DND-41 (cell line): ENCODE measurements around the gene KDELR3.

Source experiments
- ATAC-seq: fragments of 200-7000 bp; cut with Tn5 transposase; 3 replicates; pipeline ENCODE4 v1.9.1; 2021; ENCODE audit warnings: low read depth; ENCODE audit not compliant: insufficient read depth
- DNase-seq: peaks from one replicate; pipeline ENCODE4 v3.0.0-alpha.2; 2020
- H2AFZ ChIP-seq: 2 replicates; pipeline ENCODE4 v1.6.0; 2012; ENCODE audit warnings: low read depth, low read length
- H3K27ac ChIP-seq: 2 replicates; pipeline ENCODE4 v1.5.1; 2012; ENCODE audit warnings: low read length, inconsistent platforms
- H3K27me3 ChIP-seq: fragments of 200-600 bp; sonication (generic); 2 replicates; pipeline ENCODE4 v1.6.0; 2012; ENCODE audit warnings: low read length, mild to moderate bottlenecking, inconsistent platforms; ENCODE audit not compliant: insufficient read depth, poor library complexity
- H3K36me3 ChIP-seq: 2 replicates; pipeline ENCODE4 v1.5.1; 2012; ENCODE audit warnings: low read length, inconsistent platforms; ENCODE audit not compliant: insufficient read depth
- H3K4me1 ChIP-seq: 2 replicates; pipeline ENCODE4 v1.5.1; 2012; ENCODE audit warnings: mild to moderate bottlenecking, low read length; ENCODE audit not compliant: insufficient read depth
- H3K4me2 ChIP-seq: 2 replicates; pipeline ENCODE4 v1.6.0; 2012; ENCODE audit warnings: mild to moderate bottlenecking, moderate library complexity, low read length, inconsistent platforms; ENCODE audit not compliant: insufficient read depth
- H3K4me3 ChIP-seq, 2 experiments: fragments of 200-600 bp in 1 of 2; shearing (Covaris generic) in 1 of 2; 2 replicates each; pipeline ENCODE4 v1.5.1; 2012 to 2016; ENCODE audit warnings: inconsistent platforms in 2 of 2, low read length in 2 of 2, mild to moderate bottlenecking in 2 of 2, low read depth in 1 of 2, moderate library complexity in 1 of 2
- H3K79me2 ChIP-seq: 2 replicates; pipeline ENCODE4 v1.6.0; 2012; ENCODE audit warnings: low read length, inconsistent platforms; ENCODE audit not compliant: insufficient read depth
- H3K9ac ChIP-seq: 2 replicates; pipeline ENCODE4 v1.6.0; 2012; ENCODE audit warnings: low read depth, mild to moderate bottlenecking, inconsistent platforms, low read length, moderate library complexity
- H3K9me3 ChIP-seq: 2 replicates; pipeline ENCODE4 v1.5.1; 2012; ENCODE audit warnings: low read length, moderate library complexity, mild to moderate bottlenecking, inconsistent platforms; ENCODE audit not compliant: insufficient read depth, severe bottlenecking
- H4K20me1 ChIP-seq: 2 replicates; pipeline ENCODE4 v1.6.0; 2012; ENCODE audit warnings: low read length; ENCODE audit not compliant: insufficient read depth
- EZH2 ChIP-seq: IDR thresholded peaks from 3 replicates; pipeline ENCODE4 v1.6.1; 2012; ENCODE audit warnings: borderline replicate concordance, low read depth, mild to moderate bottlenecking, moderate library complexity, low read length, inconsistent platforms; ENCODE audit not compliant: severe bottlenecking
- TF ChIP-seq, protein P1 (sequence below): IDR thresholded peaks from 2 replicates; pipeline ENCODE4 v1.5.1; 2012; ENCODE audit warnings: borderline replicate concordance, low read length, moderate library complexity, mild to moderate bottlenecking; ENCODE audit not compliant: poor library complexity, severe bottlenecking; ENCODE audit errors: extremely low read depth

Gene KDELR3

DNA sequence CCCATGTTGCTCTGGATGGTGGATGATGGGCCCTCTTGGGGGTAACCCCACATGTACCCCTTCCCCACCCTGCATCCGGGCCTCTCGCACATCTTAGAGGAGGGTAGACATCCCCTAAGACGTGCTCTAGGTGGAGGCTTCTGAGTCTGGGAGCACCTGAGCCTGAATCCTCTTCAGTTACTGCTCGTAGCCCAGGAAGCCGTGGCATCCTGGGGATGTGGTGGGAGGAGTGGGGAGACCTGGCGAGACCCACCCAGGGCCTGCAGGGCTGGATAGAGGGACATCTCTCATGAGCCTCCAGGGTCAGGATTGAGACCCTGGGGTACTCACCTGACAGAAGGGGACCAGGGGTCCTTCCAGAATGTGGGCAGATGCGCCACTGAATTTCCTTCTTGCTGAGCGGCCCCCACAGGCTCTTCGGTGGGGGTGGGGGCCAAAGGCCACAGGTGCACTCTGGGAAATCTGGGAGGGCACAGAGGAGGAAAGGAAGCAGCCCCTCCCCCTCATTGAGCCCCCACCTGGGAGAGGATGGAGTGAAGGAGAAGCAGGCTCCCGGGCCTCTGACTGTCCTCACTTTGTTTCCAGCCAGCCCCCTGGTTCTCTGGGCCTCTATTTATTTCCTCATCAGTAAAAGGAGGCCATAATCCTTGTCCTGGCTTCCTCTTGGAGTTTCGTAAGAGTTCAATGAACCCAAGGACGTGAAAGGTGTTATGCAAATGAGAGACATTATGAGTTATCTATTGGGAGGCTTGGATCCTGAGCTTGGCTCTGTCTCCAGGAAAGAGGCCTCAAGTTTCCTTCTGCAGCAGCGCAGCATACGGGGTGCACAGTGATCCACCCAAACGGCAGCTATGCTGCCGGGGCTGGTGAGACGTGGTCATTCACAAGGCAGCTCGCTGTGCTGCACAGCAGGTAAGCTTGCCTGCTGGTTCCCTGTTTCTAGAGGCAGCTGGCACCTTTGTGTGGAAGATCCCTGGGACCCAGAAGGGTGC lies 44.1 kb upstream of the KDELR3 start:
- DNase-seq (no peak), ATAC-seq (no peak)
- Histone ChIP-seq H4K20me1 (no peaks in the 10 kb centered on the region), H3K27me3 (no peaks in the 10 kb centered on the region), H3K27ac (no peak overlapping the region), H3K36me3 (no peaks in the 10 kb centered on the region), H3K4me1 (no peaks in the 10 kb centered on the region), H3K4me3 (no peak overlapping the region), H3K9ac (no peak overlapping the region), H3K4me2 (no peak overlapping the region), H3K79me2 (no peaks in the 10 kb centered on the region), H2AFZ (no peak overlapping the region), H3K9me3 (no peaks in the 10 kb centered on the region)
- TF ChIP-seq EZH2, result no peak
- TF ChIP-seq, protein P1, sequence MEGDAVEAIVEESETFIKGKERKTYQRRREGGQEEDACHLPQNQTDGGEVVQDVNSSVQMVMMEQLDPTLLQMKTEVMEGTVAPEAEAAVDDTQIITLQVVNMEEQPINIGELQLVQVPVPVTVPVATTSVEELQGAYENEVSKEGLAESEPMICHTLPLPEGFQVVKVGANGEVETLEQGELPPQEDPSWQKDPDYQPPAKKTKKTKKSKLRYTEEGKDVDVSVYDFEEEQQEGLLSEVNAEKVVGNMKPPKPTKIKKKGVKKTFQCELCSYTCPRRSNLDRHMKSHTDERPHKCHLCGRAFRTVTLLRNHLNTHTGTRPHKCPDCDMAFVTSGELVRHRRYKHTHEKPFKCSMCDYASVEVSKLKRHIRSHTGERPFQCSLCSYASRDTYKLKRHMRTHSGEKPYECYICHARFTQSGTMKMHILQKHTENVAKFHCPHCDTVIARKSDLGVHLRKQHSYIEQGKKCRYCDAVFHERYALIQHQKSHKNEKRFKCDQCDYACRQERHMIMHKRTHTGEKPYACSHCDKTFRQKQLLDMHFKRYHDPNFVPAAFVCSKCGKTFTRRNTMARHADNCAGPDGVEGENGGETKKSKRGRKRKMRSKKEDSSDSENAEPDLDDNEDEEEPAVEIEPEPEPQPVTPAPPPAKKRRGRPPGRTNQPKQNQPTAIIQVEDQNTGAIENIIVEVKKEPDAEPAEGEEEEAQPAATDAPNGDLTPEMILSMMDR, result no peak

DNA sequence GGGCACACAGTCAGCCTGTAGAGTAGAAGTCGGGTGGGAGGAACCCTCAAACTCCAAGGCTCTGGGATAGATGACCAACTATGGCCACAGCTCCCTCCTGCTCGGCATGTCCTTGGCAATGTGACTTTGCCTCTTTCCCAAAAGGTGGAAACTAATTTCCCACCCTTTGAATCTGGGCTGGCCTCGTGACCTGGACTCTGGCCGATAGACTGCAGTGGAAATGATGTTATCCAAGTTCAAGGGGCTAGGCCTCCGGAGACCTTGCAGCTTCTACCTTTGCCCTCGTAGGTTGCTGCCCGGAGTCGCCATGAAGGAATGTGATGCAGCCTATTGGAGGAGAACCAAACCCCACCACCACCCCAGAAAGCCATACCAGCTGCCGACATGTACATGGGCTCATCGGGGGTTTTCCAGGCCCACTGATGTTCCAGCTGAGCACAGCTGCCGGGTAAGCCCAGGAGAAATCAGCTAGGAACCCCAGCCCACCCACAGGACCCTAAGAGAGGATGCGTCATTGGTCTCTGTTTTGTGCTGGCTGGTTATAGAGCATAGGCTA lies 43.3 kb upstream of the KDELR3 start:
- Histone ChIP-seq H4K20me1 (no peaks in the 10 kb centered on the region), H2AFZ (no peak overlapping the region), H3K27ac (no peak overlapping the region), H3K4me3 (no peak overlapping the region), H3K9ac (no peak overlapping the region), H3K4me2 (no peak overlapping the region), H3K36me3 (no peaks in the 10 kb centered on the region), H3K27me3 (no peaks in the 10 kb centered on the region), H3K79me2 (no peaks in the 10 kb centered on the region), H3K4me1 (no peaks in the 10 kb centered on the region), H3K9me3 (no peaks in the 10 kb centered on the region)
- ATAC-seq, result no peak
- DNase-seq, result no peak
- TF ChIP-seq EZH2, result no peak
- TF ChIP-seq, protein P1, result no peak

- Histone ChIP-seq H3K27ac (no peak overlapping the region), H3K4me1 (no peaks in the 10 kb centered on the region), H2AFZ (no peak overlapping the region), H3K27me3 (no peaks in the 10 kb centered on the region), H3K9me3 (no peaks in the 10 kb centered on the region), H3K36me3 (no peaks in the 10 kb centered on the region), H3K4me2 (no peak overlapping the region), H3K9ac (no peak overlapping the region), H3K4me3 (no peak overlapping the region), H4K20me1 (no peaks in the 10 kb centered on the region), H3K79me2 (no peaks in the 10 kb centered on the region)
- DNase-seq (no peak), ATAC-seq (no peak)
- TF ChIP-seq, protein P1, result no peak
- no peak for TF ChIP-seq EZH2
These were observed 41.3 kb upstream of the KDELR3 start for GRCh38 chr22:38426628-38427027.
